Measurements from ENCODE around the gene PSMD5.

The PSMD5 gene

GRCh38 chr9:120855827-120856670, 13.3 kb upstream of the PSMD5 start:
- DNase-seq (ENCODE audit: insufficient read length, low spot score), result no peak
- no peak for TF ChIP-seq POLR2A (IDR thresholded peaks at IDR 0.05; ENCODE audit: low read depth, low read length)
- no peak for FAIRE-seq

DNA sequence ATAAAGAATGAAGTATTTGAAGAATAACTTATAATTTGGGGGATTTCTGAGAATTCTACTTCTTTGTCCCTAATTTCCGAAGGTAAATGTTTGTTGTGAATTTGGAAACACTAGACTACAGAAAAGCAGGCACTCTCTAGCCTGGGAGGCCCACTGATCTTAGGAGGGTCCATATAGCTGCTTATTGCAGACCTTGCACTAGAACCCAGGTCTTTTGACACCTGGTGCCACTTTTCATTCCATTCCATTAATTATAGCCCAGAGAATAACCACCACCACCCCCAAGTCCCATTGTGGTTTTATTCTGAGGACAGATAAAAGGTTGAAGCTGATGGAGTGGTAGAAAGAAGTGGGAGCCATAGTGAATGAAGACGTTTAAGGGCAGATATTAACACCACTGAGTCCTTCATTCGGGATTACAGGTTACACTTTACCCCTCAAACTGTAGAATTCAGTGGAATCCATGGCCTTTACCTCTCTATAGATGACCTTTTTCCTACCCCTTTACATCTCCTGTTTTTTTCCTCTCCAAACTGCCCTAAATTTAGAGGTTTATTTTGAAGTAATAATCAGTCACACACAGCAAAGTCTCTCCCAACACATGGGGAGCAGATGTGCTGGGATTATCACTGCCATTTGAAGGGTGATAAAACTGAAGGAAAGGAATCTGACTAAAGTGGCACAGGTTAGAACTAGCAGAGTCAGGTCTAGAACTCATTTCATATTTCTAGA, 12.0 kb upstream of the PSMD5 start:
- DNase-seq (ENCODE audit: insufficient read length, low spot score) (no peak), FAIRE-seq (no peak)
- TF ChIP-seq POLR2A (IDR thresholded peaks at IDR 0.05; ENCODE audit: low read depth, low read length), result no peak

- TF ChIP-seq POLR2A (IDR thresholded peaks at IDR 0.05; ENCODE audit: low read depth, low read length), result no peak
- DNase-seq (ENCODE audit: insufficient read length, low spot score) (no peak), FAIRE-seq (no peak)
Measured at GRCh38 chr9:120853198-120853597, 10.5 kb upstream of the PSMD5 start.

DNA sequence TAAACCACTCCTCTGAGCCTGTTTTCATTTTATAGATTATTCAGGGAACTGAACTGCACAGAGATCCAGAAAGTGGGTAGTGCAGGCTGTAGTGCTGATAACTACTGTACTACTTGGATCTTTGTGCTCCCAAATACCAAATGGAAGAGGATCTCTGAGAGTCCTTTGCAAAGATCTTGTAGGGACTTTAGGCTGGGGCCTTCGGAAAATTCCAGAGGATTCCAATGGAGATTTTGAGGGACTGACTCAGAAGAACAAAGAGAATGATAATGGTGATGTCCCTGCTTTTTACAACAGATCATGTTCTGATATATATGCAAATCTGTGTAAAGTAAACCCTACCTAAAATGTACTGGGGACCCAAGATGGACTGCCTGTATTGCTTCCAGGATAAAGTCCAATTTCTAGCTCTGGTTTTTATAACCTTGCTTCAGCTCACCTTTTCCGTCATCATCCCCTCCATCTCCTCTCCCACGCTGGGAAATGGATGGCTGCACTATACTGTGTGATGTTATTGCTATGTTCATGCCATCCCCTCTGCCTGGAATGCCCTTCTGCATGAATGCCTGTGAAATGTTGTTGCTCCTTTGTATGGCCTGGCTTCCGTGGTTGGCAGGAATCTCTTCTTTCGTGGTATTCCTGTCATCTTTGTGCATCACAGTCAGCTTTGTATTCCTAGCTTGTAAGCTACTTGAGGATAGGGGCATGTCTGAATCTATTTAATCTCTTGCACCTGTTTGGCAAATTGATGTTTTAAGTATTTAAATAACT, 9.7 kb upstream of the PSMD5 start:
- FAIRE-seq, result no peak
- no peak for TF ChIP-seq POLR2A (IDR thresholded peaks at IDR 0.05; ENCODE audit: low read depth, low read length)
- DNase-seq (ENCODE audit: insufficient read length, low spot score), result no peak

GRCh38 chr9:120851449-120851848, 8.7 kb upstream of the PSMD5 start:
- no peak for DNase-seq (ENCODE audit: insufficient read length, low spot score)
- TF ChIP-seq POLR2A (IDR thresholded peaks at IDR 0.05; ENCODE audit: low read depth, low read length), result no peak
- no peak for FAIRE-seq

DNA sequence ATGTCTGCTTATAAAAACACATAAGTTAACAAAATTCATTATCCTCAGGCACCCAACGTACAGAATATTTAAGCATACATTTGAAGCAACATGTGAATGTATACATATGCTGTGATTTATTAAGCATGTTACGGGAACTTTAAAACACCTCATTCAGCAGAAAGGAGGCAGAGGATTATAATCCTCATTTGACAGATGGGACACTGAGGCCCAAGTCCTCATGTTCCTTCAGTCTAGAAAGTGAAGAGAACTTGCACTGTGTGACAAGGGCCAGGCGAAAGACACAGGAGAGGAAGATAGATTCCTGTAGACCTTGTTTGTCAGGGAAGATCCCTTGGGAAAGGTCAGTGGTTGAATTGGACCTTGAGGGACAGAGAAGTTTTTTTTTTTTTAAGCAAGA, 7.6 kb upstream of the PSMD5 start:
- TF ChIP-seq POLR2A (IDR thresholded peaks at IDR 0.05; ENCODE audit: low read depth, low read length), result no peak
- no peak for FAIRE-seq
- no peak for DNase-seq (ENCODE audit: insufficient read length, low spot score)

DNA sequence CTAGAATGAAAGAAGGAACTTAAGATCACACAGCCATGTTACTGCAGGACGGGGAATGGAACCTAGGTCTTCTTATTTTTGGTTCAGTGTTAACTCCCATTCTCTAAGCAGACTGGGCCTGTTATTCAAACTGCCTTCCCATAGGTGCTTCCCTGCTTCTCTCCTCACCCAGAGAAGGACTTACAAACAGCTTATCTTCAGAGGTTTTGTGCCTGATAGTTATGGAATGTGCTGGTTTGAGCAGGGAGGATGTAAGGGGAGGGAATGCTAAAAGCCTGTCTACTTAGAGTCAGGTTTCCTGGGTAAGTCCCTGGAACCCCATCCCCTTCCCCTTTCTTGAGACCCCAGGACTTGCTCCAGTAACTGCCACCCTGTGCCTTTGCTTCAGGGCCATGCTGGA, 4.2 kb upstream of the PSMD5 start:
- no peak for TF ChIP-seq POLR2A (IDR thresholded peaks at IDR 0.05; ENCODE audit: low read depth, low read length)
- DNase-seq (ENCODE audit: insufficient read length, low spot score), result no peak
- FAIRE-seq, result no peak

DNA sequence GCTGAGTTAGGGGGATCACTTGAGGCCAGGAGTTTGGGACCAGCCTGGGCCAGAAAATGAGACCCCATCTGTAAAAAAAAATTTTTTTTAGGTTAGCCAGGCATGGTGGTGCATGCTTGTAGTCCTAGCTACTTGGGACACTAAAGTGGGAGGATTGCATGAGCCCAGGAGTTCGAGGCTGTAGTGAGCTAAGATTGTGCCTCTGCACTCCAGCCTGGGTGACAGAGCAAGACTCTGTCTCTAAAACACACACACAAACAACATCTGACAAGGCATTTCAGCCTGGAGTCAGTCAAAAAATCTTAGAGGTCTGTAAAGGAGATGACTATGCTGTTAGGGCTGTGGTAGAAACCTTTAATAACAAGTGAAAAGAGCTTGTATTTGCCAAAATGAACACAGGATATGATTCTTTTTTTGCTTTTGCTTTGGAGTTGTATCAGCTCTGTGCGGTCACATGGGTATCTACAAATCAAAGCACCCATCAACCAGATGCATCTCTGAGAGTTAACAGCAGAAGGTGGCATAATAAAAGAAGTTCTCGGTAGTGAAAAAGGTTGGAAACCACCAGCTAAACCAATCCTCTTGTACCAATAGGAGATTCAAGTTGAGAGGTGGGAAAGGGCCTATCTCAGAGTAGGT, 3.6 kb upstream of the PSMD5 start:
- DNase-seq (ENCODE audit: insufficient read length, low spot score), result no peak
- no peak for FAIRE-seq
- TF ChIP-seq POLR2A (IDR thresholded peaks at IDR 0.05; ENCODE audit: low read depth, low read length), result no peak

GRCh38 chr9:120845255-120845654, 2.5 kb upstream of the PSMD5 start:
- TF ChIP-seq POLR2A (IDR thresholded peaks at IDR 0.05; ENCODE audit: low read depth, low read length), result no peak
- FAIRE-seq (peak; percentile 15), DNase-seq (ENCODE audit: insufficient read length, low spot score) (no peak)

GRCh38 chr9:120841930-120842684, 615 bp downstream of the PSMD5 start:
- TF ChIP-seq POLR2A (IDR thresholded peaks at IDR 0.05; ENCODE audit: low read depth, low read length), result no peak
- FAIRE-seq, result no peak
- no peak for DNase-seq (ENCODE audit: insufficient read length, low spot score)

- no peak for DNase-seq (ENCODE audit: insufficient read length, low spot score)
- FAIRE-seq, result no peak
- TF ChIP-seq POLR2A (IDR thresholded peaks at IDR 0.05; ENCODE audit: low read depth, low read length), result no peak
Measured at GRCh38 chr9:120839146-120839545, 3.6 kb downstream of the PSMD5 start.

- FAIRE-seq (no peak), DNase-seq (ENCODE audit: insufficient read length, low spot score) (no peak)
- no peak for TF ChIP-seq POLR2A (IDR thresholded peaks at IDR 0.05; ENCODE audit: low read depth, low read length)
Measured at GRCh38 chr9:120837921-120838320, 4.8 kb downstream of the PSMD5 start.

GRCh38 chr9:120833325-120833724, 9.4 kb downstream of the PSMD5 start:
- DNase-seq (ENCODE audit: insufficient read length, low spot score) (no peak), FAIRE-seq (no peak)
- TF ChIP-seq POLR2A (IDR thresholded peaks at IDR 0.05; ENCODE audit: low read depth, low read length), result no peak

All from H54 (cell line).